ENCODE measurements around the gene TRPM2.
A peak's percentile ranks its signal among the peaks of the same experiment; 100 is the strongest.

TRPM2 gene

GRCh38 chr21:44483288-44484237 lies 130.1 kb downstream of the TRPM2 start:
- in situ Hi-C loops (cut with HindIII; ENCODE audit: low sequenced_read_pairs) = loop anchor here (25.0 kb wide), 1 partner anchor 96 kb away; no protein-coding TSS in a partner anchor
- no peak overlapping the region for H3K4me3 ChIP-seq (ENCODE audit: low read depth, low read length)
- no peak for TF ChIP-seq CTCF (IDR thresholded peaks at IDR 0.05; ENCODE audit: low read depth, low read length, missing control alignments)
- DNase-seq (ENCODE audit: low read depth) = no peak

- in situ Hi-C loops (cut with HindIII; ENCODE audit: low sequenced_read_pairs) = loop anchor here (25.0 kb wide), 1 partner anchor 97 kb away; no protein-coding TSS in a partner anchor
- no peak for DNase-seq (ENCODE audit: low read depth)
- no peak for TF ChIP-seq CTCF (IDR thresholded peaks at IDR 0.05; ENCODE audit: low read depth, low read length, missing control alignments)
- no peak overlapping the region for H3K4me3 ChIP-seq (ENCODE audit: low read depth, low read length)
Measured at GRCh38 chr21:44484498-44485253, 131.3 kb downstream of the TRPM2 start.

GRCh38 chr21:44485254-44485793 lies 131.9 kb downstream of the TRPM2 start:
- TF ChIP-seq CTCF (IDR thresholded peaks at IDR 0.05; ENCODE audit: low read depth, low read length, missing control alignments) = no peak
- DNase-seq (ENCODE audit: low read depth) = no peak
- no peak overlapping the region for H3K4me3 ChIP-seq (ENCODE audit: low read depth, low read length)
- in situ Hi-C loops (cut with HindIII; ENCODE audit: low sequenced_read_pairs) = loop anchor here (25.0 kb wide), 1 partner anchor 98 kb away; no protein-coding TSS in a partner anchor

GRCh38 chr21:44485796-44486195 lies 132.4 kb downstream of the TRPM2 start:
- H3K4me3 ChIP-seq (ENCODE audit: low read depth, low read length) = no peak overlapping the region
- no peak for TF ChIP-seq CTCF (IDR thresholded peaks at IDR 0.05; ENCODE audit: low read depth, low read length, missing control alignments)
- in situ Hi-C loops (cut with HindIII; ENCODE audit: low sequenced_read_pairs) = loop anchor here (25.0 kb wide), 1 partner anchor 98 kb away; no protein-coding TSS in a partner anchor
- no peak for DNase-seq (ENCODE audit: low read depth)

GRCh38 chr21:44486302-44486701 lies 132.9 kb downstream of the TRPM2 start:
- no peak for DNase-seq (ENCODE audit: low read depth)
- no peak overlapping the region for H3K4me3 ChIP-seq (ENCODE audit: low read depth, low read length)
- TF ChIP-seq CTCF (IDR thresholded peaks at IDR 0.05; ENCODE audit: low read depth, low read length, missing control alignments) = no peak
- in situ Hi-C loops (cut with HindIII; ENCODE audit: low sequenced_read_pairs) = loop anchor here (25.0 kb wide), 1 partner anchor 99 kb away; no protein-coding TSS in a partner anchor

GRCh38 chr21:44487831-44488230 lies 134.4 kb downstream of the TRPM2 start:
- in situ Hi-C loops (cut with HindIII; ENCODE audit: low sequenced_read_pairs) = loop anchor here (25.0 kb wide), 1 partner anchor 101 kb away; no protein-coding TSS in a partner anchor
- peak; percentile 37 for TF ChIP-seq CTCF (IDR thresholded peaks at IDR 0.05; ENCODE audit: low read depth, low read length, missing control alignments)
- DNase-seq (ENCODE audit: low read depth) = no peak
- H3K4me3 ChIP-seq (ENCODE audit: low read depth, low read length) = no peak overlapping the region

All from astrocyte of the cerebellum (primary cell).